Measurements from ENCODE around the gene VWA5A. TPM values are rescaled to one million over a fixed set of nuclear protein-coding genes. Genes with fewer than 3 reads are reported as not detected.

The VWA5A gene
- total RNA-seq, 4 donors from 2014 or later, result 22.9 to 27.6 (median 26.4) TPM

DNA sequence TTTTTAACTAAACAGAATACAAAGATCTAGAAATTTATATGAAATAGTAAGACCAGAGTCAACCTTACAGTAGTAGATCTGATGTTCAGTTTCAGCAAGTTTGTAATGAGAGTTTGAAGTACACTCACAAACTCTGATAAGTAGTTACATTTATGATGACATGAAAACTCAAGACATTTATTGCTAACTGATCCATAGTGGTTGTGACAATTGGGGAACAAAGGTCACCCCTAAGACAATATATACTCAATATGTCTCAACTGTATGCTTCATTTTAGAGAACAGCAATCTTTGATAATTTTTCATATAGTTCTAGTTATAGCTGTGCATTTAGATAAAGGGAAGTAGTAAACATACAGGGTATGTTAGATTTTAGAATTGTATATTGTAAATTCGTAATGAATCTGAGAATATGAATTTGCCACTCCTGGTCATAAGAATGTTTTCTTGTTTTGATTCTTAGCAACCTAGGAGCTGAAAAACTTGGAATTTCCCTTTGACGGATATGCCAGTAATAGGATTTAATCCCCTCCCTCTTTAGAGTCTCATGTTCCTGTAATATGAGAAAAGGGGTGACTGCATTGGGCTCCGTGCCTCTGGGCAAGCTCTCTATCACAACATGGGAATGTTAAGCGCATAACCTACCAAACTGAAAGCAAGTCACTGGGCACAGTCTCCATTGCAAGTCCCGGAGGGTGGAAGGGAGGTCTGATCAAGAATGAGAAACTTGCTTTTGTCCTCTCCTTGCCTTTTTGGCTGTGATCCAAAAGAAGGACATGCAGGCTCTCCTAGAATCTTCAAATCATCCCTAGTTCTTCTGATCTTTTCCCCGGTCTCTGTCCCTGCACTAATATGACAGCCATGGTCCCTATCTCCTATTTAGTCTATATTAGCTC, 79.3 kb downstream of the VWA5A start:
- H3K27me3 ChIP-seq, result no peaks in the 10 kb centered on the region
- TF ChIP-seq EP300 (IDR thresholded peaks at IDR 0.05) (no peak), POLR2A (IDR thresholded peaks at IDR 0.05) (no peak), POLR2AphosphoS5 (IDR thresholded peaks at IDR 0.05) (no peak)
- TF ChIP-seq, protein P1, sequence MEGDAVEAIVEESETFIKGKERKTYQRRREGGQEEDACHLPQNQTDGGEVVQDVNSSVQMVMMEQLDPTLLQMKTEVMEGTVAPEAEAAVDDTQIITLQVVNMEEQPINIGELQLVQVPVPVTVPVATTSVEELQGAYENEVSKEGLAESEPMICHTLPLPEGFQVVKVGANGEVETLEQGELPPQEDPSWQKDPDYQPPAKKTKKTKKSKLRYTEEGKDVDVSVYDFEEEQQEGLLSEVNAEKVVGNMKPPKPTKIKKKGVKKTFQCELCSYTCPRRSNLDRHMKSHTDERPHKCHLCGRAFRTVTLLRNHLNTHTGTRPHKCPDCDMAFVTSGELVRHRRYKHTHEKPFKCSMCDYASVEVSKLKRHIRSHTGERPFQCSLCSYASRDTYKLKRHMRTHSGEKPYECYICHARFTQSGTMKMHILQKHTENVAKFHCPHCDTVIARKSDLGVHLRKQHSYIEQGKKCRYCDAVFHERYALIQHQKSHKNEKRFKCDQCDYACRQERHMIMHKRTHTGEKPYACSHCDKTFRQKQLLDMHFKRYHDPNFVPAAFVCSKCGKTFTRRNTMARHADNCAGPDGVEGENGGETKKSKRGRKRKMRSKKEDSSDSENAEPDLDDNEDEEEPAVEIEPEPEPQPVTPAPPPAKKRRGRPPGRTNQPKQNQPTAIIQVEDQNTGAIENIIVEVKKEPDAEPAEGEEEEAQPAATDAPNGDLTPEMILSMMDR (IDR thresholded peaks at IDR 0.05), result no peak
- H3K4me1 ChIP-seq, result no peaks in the 10 kb centered on the region
- no peak overlapping the region for H3K4me3 ChIP-seq
- no peaks in the 10 kb centered on the region for H3K36me3 ChIP-seq
- peak overlapping the region; percentile 74 for H3K27ac ChIP-seq
- no peaks in the 10 kb centered on the region for H3K9me3 ChIP-seq
- WGBS, result 37% methylated on average over 6 of the region's 6 CpGs
- no peak for DNase-seq (ENCODE audit: low spot score in 2 of 2)

DNA sequence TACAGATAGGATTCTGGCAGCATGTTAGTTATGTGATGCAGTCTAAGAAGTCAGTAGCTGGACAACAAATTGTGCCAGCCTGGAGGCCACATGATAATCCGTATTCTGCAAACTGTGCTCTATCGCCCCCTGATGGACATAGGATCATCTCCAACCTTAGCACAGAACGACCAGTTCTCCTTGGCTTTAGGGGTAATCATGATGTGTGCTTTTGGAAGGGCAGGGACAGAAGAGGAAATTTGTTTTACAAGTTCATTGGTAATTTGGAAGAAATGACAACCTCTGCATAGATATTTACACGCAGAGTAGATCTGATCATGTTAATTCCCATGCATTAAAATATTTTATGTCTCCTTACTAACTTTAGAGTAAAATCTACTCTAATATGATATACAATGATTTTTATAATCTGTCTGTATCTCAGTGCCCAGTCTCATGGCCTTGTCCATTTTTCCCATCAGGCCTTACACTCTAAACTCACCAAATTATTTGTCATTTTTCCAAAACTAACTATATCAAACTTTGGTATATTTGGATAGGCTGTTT, 80.0 kb downstream of the VWA5A start:
- Histone ChIP-seq H3K4me3 (no peak overlapping the region), H3K4me1 (no peaks in the 10 kb centered on the region), H3K9me3 (no peaks in the 10 kb centered on the region), H3K36me3 (no peaks in the 10 kb centered on the region), H3K27me3 (no peaks in the 10 kb centered on the region), H3K27ac (peak overlapping the region; percentile 74)
- DNase-seq (ENCODE audit: low spot score in 2 of 2), result no peak
- TF ChIP-seq, protein P1 (IDR thresholded peaks at IDR 0.05), result peak; percentile 16 to 58
- no peak for TF ChIP-seq POLR2AphosphoS5 (IDR thresholded peaks at IDR 0.05)
- WGBS, result 36% methylated on average over 4 of the region's 4 CpGs

Other genes starting within 250 kb of the VWA5A start
- gene TMEM225, start 229.8 kb upstream of the VWA5A start, total RNA-seq, result not detected
- not detected for gene OR8D4, start 213.3 kb upstream of the VWA5A start, total RNA-seq
- gene OR4D5, start 175.8 kb upstream of the VWA5A start, total RNA-seq, result not detected
- gene OR6T1, start 171.6 kb upstream of the VWA5A start, total RNA-seq, result not detected
- gene OR10S1, start 137.7 kb upstream of the VWA5A start, total RNA-seq, result not detected
- gene OR10G6, start 120.3 kb upstream of the VWA5A start, total RNA-seq, result not detected
- not detected for gene OR10G4, start 102.5 kb upstream of the VWA5A start, total RNA-seq
- gene OR10G9, start 92.4 kb upstream of the VWA5A start, total RNA-seq, result not detected
- not detected for gene OR10G8, start 88.7 kb upstream of the VWA5A start, total RNA-seq
- gene OR10G7, start 74.1 kb upstream of the VWA5A start, total RNA-seq, result not detected
- not detected for gene OR10D3, start 67.9 kb downstream of the VWA5A start, total RNA-seq
- gene OR8G1, start 125.6 kb downstream of the VWA5A start, total RNA-seq, result not detected
- not detected for gene OR8G5, start 140.9 kb downstream of the VWA5A start, total RNA-seq
- gene OR8D1, start 198.5 kb downstream of the VWA5A start, total RNA-seq, result not detected
- gene OR8D2, start 204.7 kb downstream of the VWA5A start, total RNA-seq, result not detected